GM18505 (cell line): ENCODE data around the gene SENP6.

Source experiments
- ATAC-seq: cut with Tn5 transposase; IDR thresholded peaks from one replicate; pipeline ENCODE4 v1.9.1; 2021; ENCODE audit not compliant: unreplicated experiment
- POLR2A ChIP-seq: IDR thresholded peaks from 4 replicates; pipeline ENCODE4 v1.6.1; 2011; ENCODE audit warnings: borderline replicate concordance; ENCODE audit not compliant: insufficient read depth, insufficient read length; ENCODE audit errors: extremely low read depth

The SENP6 gene

DNA sequence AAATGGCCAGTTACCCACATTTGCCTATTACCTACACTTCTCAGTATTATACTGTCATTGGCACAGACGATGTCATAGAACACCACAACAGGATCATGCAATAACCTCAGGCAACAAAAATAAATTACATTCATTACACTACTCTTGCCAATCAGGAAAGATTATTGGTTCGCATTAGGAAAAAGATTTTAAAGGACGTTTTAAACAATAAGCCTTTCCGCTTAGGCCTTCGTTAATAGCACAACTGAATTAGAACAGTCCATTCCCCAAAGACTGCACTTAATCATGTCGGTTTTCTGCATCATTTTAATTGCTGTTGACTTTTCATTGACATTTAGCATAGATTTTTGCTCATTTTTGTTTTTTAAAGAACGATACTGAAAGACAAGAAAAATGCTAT, 912 bp upstream of the SENP6 start:
- TF ChIP-seq POLR2A = no peak
- ATAC-seq = no peak

DNA sequence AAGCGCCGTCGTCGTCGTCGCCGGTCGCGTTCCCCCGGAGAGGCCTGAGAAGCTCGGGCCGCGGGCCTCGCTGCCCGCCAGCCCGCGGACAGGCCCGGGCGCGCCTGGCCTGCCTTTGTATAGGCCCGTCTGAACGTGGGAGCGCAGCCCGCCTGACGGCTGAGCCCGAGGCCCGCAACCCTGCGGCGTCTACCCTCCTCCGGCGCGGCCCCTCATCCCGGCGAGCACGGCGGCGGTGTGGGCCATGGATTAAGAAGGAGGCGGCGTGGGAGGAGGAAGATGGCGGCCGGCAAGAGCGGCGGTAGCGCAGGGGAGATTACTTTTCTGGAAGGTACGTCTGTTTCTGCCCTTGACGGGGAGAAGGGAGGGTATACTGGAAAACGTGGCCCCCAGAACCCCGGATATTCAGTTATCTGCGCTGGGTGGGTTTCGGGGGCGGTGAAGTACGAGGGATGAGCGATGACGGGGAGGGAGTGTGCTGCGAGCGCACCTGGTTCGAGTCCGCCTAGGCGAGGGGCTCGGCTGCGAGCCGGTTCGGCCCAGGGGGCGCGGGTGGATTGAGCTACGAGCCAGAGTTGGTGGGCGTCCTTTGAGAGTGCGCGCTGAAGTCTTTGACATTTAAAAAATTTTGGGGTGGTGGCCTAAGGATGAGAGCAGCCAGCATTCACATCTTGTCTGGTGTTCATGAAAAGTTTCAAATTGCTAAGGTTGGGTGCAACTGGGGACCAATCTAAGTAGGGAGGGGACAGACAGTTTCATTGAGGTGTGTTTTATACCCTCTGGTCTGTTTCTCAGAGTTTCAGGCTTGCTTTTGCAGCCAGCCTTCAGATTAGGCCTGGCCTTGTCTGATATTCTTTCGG, 796 bp downstream of the SENP6 start:
- ATAC-seq = peak; percentile 35
- no peak for TF ChIP-seq POLR2A

DNA sequence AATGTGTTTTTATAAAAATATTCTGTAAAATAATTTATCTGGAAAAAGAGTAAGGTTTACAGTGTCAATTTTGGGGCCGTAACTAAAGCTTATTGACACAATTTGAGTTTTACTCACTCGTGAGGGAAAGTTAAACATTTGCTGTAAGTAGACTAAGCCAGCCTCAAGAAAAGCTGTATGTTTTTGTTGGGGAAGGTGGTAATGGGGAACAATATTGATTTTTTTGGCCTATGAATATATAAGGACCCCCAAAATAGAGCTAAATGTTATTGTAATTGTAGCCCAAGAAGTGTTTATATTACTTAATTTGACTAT, 1.4 kb downstream of the SENP6 start:
- TF ChIP-seq POLR2A = no peak
- no peak for ATAC-seq

DNA sequence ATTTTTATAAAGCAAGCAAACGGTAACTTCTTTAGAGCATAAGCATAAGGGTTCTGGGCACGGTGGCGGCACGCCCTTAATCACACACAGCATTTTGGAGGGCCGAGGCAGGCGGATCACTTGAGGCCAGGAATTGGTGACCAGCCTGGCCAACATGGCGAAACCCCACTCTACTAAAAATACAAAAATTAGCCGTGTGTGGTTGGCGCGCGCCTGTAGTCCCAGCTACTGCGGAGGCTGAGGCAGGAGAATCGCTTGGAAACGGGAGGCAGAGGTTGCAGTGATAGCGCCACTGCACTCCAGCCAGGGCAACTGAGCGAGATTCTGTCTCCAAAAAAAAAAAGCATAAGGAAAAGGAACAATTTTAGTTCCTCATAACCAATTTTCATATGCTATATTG, 2.6 kb downstream of the SENP6 start:
- ATAC-seq = no peak
- TF ChIP-seq POLR2A = no peak

DNA sequence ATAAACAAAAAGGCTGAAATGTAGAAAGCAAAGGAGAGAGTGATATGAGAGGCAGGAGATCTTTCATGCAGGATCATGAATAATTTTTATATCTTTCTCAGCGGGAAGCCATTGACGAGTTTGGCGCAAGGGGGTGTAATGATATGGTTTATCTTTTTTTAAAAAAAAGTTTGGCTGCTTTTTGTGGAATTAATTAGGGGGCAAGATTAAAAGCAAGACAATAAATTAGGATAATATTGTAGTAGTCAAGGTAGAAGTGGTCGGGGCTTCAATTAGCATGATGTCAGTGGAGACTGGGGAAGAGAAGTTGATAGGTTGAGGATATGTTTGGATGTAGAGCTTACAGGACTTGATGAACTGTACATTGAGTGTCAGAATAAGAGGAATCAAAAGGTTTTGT, 4.0 kb downstream of the SENP6 start:
- no peak for TF ChIP-seq POLR2A
- no peak for ATAC-seq

DNA sequence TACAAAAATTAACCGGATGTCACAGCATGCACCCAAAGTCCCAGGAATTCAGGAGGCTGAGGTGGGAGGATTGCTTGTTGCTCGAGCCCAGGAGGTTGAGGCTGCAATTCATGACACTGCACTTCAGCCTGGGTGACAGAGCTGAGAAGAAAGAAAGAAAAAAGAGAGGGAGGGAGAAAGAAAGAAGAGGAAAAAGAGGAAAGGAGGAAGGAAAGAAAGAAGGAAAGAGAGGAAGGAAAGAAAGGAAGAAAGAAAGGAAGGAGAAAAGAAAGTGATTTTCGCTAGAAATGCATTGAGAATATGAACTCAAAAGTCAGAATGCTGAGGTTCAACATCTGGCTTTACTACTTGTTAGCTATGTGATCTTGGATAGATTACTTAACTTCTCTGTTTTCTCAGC, 6.6 kb downstream of the SENP6 start:
- ATAC-seq = no peak
- TF ChIP-seq POLR2A = no peak

DNA sequence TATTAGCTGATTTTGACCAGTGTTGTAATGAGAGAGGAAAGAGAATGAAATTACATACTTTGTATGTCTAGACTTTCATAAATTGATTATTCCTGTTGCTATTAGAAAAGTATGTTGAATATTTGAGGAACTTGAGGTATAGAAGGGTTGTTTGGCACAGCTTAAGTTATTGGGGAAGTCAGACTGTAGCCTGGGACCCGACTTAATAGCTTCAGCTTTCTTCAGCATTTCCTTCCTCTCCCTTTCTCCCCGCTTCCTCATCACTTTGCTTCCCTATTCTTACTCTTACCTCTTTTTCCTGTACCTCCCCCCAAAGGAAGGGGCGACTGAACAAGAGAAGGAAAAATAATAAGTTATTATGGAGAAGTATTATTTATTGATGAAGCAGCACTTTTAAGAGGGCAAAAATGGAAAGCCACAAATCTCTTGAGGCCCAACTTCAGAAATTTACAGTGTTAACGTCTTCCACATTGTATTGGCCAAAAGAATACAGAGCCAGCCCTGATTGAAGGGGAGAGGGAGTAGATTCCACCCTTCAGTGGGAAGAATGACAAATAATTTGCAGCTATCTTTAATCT, 7.4 kb downstream of the SENP6 start:
- no peak for ATAC-seq

DNA sequence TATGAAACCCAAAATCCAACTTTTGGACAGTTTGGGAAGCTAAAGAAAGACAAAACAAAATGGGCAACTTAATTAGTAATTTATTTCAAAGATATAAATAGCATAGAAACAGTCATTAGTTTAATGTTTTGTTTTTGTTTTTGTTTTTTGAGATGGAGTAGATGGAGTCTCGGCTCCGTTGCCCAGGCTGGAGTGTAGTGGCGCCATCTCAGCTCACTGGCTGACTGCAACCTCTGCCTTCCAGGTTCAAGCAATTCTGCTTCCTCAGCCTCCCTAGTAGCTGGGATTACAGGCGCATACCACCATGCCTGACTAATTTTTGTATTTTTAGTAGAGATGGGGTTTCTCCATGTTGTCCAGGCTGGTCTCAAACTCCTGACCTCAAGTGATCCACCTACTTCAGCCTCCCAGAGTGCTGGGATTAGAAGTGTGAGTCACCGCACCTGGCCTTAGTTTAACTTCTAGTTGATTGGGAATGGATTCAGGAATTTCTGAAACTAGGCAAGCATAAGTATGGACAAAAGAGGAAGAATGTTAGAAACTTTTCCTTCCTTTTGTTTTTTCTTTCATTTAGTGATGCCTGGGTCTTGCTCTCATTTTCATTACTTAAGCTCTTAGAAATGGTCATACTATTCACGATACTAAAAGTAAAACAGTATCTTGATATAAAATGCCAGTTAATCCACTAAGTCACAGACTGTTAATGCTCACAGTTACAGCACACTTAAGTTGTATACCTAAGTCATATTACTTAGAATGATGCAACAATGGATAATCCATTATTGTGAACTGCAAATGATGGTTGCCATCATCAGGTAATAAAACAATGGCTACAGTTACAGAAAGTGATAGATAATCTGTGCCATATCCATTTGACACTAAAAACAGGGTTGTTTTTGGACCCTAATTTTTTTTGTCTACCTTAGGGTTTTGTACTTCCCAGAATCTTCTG, 8.2 kb downstream of the SENP6 start:
- no peak for ATAC-seq
- TF ChIP-seq POLR2A = no peak

More for the DNA sequence above, 7.4 kb downstream of the SENP6 start:
- no peak for TF ChIP-seq POLR2A

DNA sequence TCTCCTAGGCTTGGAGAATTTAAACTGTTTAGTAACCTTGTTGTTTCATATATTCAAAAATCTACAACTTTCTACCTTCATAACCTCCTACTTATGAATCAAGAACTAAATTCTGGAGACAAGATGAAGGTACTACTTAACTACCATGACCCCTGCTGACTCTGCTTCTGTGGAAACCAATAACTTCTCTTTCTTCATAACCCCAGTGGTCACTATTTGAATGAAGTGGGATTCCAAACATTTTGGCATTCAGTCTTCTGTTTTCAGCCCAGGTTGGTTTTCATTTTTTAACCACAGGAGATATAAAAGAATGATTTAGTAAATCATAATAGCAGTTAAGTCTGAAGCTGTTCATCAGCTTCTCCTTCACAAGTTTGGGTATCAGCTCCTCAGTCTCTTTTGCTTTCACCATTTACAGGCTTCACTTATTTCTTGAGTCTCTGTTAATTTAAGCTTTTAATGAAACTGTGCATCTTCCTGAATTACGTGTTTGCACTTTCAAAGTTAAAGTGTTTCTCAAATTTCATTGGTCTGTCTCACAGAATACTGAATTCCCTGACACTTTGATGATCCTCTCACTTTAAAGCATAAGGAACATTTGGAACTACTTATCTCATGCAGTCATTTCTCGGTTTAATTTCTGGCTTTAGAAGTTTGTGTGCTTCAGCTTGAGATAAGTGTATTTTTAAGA, 9.5 kb downstream of the SENP6 start:
- no peak for ATAC-seq
- no peak for TF ChIP-seq POLR2A

DNA sequence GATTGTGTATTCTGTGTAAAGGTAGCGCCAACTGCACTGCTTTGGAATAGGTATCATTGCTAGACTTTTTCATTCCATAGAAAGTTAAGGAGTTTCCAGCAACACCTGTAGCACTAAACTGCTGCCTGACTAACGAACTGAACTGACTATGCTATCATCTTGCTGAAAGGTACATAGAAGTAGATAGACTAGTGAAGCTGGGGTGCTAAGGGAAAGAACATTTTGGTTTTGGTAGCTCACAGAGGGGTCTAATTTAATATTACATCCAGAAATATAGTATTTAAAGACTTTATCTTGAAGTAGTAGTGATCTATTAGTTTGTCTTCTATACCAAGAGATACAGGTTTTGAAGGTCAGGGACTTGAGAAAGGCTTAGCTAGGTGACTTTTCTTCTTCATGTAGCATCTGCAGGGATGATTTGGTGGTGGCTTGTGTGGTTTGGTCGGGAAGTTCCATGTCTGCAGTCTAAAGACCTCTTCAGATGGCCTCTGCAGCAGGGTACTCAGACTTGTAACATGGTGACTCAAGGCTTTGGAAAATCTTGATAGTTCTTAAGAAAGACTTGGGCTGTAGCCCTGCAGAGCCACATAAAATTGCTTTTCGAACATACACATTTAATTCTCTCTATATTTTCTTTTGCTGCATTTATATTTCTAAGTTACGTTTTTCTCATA, 10.2 kb downstream of the SENP6 start:
- ATAC-seq = no peak

DNA sequence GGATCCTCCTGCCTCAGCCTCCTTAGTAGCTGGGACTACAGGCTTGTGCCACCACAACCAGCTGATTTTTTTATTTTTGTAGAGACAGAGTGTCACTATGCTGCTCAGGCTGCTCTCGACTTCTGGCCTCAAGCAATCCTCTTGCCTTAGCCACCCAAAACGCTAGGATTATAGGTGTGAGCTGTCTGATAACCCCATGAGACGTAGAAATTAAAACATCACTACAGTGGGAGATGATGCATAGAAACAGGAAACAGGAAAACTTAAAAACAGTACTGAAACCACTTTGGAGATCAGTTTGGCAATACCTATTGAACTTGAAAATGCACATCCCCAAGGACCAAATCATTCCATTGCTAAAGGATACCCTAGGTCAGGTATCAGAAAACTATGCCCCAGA, 10.8 kb downstream of the SENP6 start:
- no peak for TF ChIP-seq POLR2A
- no peak for ATAC-seq

More for the DNA sequence above, 10.2 kb downstream of the SENP6 start:
- no peak for TF ChIP-seq POLR2A

DNA sequence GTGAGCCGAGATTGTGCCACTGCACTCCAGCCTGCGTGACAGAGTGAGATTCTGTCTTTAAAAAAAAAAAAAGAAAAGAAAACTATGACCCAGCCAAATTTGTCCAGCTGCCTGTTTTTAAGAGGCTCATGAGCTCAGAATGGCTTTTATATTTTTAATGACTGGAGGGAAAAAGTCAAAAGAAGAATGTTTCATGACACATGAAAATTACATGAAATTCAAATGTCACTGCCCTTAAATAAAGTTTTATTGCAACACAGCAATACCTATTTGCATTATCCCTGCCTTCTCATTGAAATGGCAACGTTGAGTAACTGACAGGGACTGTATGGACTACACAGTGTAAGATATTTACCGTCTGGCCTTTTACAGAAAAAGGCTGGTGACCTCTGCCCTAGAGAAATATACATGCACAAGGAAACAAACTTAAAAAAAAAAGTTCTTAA, 11.4 kb downstream of the SENP6 start:
- no peak for TF ChIP-seq POLR2A
- no peak for ATAC-seq
